Stimulated activated CD4-positive, alpha-beta T cell treated with anti-CD3 and anti-CD28 coated beads, Interleukin-2, amount 100 ng/mL, for 48 hours (primary cell): ENCODE results near the gene TFAP2E.

Source experiments
- DNase-seq, 2 donors: peaks; one replicate each; pipeline ENCODE4 v3.0.0-alpha.2; 2020

TFAP2E gene

DNA sequence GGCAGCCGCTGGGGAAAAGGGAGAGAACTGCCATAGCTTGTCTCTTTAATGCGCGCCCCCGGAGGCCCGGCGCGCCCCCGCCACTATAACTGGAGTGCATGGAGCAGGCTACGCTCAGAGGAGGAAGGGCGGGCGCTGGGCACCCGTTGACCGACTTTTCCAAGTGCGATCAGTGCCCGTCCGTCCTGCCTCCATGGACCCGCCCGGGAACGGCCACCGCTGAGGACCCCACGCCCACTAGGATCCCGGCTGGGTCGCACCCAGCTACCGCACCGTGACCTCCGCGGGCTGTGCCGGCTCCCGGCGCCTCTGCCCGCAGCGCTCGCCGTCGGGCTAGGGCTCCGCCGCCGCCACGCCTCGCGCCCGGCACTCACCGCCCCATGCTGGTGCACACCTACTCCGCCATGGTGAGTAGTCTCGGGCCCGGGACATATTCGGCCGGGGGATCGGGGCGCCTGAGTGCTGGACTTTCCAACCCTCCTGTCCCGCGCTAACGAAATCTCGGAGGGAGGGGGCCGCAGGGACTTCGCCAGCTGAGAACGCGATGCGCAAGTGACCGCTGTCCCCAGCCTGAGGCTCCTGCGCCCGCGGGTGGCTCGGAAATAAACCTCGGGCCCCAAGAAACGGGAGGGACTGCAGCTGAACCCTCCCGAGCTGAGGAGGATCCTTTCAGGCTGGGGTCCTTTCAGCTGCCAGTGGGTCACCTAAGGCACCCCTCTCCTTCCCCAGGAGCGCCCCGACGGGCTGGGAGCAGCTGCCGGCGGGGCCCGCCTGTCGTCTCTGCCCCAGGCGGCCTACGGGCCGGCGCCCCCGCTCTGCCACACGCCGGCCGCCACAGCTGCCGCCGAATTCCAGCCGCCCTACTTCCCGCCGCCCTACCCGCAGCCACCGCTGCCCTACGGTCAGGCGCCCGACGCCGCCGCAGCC is at the start of gene TFAP2E:
Gene TFAP2E (plus strand): TSS at position 117 of the 927 bp plus-strand sequence. CDS start 264 bp downstream, at position 381.
- no peak for DNase-seq

DNA sequence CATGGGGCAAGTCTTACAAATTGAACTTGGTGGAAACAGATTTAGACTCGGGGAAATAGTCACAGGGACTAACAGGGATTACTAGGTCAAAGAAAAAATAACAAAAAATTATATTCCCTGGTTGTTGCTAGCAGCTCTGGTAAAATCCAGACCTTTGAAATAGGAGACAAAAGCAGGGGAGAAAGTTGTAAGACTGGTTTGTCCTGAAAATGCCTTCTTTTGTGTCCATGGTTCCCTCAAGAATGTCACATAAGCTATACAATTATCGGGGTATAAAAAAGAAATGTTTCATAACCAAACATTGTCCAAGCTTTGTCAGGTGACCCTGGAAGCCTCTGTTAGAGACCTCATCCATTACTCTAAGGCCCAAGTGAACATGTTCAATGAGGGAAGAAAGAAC is 49.0 kb upstream of the TFAP2E start:
- DNase-seq, result no peak

DNA sequence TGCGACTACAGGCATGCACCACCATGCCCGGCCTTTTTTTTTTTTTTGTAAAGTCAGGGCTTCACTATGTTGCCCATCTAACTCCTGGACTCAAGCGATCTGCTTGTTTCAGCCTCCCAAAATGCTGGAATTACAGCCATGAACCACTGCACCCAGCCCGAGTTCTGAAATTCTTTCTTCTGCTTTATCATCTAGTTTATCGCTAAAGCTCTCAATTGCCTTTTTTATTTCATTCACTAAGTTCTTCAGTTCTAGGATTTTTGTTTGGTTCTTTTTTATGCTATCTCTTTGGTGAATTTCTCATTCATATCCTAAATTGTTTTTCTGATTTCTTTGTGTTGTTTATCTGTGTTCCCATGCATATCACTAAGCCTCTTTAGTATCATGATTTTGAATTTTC is 42.9 kb upstream of the TFAP2E start:
- no peak for DNase-seq

DNA sequence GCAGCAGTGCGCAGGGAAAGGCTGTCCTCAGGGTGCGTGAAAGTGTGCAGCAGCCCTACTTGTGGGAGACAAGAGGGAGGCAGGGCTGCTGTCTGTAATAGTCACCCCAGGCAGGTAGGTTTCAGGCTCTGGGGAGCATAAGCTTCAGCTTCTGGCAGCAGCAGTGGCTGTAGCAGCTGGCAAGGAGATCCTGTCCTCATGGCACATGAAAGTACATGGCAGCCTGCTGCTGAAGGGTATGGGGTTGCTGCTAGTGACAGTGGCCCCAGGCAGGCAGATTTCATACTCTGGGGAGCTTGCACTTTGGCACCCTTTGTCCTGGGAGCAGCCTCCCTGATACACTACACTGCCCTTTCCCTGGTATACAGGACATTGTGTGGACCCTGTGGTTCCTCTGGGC is 42.2 kb upstream of the TFAP2E start:
- no peak for DNase-seq

DNA sequence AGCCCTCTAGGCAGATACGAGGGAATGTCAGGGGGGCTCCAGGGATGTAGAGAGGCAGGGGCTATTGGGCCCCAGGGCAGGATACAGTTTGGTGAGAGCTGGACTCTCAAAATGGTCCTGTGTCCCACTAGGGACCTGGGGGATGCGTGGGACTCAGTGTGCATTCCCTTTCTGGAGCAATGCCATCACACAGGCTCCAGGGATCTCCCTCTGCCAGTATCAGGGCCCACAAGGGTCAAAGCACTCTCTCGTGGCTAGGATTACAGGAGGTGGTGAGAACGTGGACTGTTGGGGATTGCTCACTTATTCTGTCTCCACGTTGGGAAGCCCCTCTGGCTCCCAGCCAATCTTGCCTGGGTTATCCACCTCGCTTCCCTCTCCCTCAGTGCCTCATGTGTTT is 41.7 kb upstream of the TFAP2E start:
- no peak for DNase-seq

DNA sequence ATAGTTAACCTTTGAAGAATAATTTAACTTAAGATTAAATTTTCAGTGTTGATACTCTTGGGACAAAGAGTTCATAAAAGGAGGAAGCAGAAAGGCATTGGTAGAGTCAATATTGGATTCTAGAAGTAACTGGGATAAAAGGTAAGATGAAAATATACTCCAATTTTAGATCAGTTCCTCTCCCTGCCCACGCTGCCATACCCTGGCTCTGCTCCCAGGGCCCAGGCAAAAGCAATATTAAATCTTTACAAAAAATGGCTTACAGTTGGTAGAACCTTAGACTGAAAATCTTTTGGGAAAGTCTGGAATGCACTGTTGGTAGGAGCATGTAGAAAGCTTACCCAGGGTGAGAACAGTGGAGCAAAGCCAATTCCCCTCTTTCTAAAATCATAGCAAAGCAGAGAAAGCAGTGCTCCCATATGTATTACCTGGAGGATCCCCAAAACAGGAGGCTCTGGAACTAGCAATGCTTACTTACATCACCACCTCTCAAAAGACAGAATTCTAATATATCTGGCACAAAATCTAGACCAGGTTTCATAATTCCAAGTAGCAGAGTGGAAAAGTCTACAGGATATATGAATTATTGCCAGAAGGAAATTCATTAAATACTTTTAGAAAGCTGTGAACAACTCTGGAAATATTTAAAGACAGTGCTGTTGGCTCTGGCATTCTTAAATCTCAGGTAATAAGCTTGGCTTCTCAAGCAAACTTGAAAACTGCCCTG is 40.5 kb upstream of the TFAP2E start:
- DNase-seq, result no peak

DNA sequence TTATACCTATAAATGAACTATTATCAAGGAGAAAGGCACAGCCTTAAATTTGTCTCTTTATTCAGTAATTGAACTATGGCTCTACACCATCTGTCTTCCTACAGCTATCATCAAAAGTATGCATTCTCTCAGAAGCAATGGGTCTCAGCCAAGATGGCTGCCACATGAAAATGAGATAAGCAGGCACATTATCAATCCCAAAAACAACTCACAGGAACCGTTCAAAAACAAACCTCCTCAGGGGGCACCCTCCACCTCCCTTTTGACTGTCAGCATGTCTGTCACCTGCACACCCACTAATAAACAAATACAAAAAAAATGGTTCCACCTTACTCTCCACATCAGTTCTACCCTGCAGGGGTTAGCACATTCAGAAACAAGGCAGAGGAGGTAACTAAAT is 39.5 kb upstream of the TFAP2E start:
- no peak for DNase-seq

DNA sequence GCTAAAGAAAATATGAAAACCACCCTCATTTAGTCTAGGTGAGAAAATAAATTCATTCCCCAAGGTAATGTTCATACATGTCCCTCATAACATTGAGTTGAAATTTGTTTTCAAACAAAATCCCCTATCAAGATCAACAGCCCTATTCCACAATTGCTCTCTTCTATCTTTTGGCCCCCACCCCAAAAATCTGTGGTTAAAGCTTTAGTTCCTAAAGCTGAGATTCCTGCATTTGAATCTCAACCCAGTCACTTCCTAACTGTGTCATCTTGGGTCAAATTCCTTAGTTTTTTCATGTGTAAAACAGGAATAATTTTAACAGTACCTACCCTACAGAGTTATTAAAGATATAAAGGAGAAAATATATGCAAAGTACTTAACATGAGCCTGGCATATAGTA is 37.9 kb upstream of the TFAP2E start:
- no peak for DNase-seq

DNA sequence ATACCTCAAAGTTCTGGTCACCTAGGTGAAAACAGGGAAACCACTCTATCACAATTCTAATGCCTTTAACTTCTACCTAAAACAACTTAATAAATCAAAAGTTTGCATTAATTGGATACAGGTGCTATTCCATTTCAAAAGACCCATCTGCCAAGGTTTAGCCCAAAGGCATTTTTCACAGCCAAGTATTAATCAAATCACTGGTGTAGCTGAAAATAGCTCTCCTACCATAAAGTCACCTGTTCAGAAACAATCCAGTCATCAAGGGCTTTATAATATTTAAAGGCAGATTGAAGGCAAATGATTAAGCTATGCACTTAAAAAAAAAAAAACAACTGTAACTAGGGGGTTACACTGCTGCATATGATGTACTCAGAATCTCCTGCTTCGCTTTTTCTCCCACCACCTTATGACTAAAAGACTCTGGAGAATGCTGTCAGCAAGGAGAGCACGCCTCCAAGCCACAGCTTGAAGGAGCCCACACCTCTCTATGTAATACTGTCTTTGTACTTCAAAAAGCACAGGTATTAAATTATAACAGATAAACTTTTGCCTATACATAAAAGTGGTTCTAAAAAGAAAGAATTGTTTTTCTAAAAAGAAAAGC is 36.5 kb upstream of the TFAP2E start:
- no peak for DNase-seq

DNA sequence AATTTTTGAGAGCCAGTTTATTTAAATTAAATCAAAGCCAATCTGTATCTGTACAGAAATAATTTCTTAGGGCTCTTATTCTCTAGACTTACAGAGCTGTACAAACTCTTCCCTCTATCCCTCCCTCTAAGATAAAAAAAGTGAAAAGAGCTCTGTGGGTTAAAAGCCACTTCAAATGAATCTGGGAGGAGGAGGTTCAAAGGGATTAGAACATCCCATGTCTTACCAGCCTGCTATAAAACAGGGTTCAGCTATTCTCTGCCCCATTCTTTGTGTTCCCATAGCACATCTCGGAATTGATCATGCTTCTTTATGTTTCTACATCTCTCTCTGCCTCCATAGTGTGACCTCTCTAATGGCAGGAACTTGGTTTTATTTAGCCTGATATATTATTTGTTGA is 35.3 kb upstream of the TFAP2E start:
- DNase-seq, result no peak

DNA sequence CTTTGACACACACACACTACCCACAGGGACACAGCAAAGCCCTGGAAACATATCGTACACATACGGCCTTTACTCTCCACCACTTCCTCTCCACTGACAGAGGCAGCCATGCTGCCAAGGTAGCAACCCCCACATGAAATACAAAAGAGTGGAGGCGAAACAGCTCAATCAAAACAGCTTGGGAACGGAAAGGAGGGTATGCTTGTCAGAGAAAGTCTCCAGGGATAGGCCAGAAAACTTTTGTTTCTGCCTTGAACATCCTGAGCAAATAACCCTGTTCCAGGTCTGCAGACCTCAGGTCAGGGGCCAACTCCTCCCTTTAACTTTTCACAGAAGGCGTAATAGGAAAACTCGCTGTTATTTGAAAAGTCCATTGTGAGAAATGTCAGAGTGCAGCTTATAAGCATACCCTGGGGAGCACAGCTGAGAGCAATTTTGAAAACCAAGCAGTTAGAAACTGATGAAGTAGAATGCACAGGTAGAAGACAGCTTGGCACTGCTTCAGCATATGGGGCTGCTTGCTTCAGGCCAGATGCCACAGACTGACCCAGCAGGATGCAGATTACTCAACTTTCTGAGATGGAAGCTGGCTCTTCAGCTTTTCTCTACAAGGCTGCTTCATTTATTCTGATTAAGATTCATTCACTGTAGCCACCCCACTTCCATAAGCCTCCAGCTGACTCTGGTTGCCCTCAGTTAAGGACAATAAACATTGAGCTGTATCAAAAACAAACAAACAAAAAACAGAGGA is 33.9 kb upstream of the TFAP2E start:
- no peak for DNase-seq

DNA sequence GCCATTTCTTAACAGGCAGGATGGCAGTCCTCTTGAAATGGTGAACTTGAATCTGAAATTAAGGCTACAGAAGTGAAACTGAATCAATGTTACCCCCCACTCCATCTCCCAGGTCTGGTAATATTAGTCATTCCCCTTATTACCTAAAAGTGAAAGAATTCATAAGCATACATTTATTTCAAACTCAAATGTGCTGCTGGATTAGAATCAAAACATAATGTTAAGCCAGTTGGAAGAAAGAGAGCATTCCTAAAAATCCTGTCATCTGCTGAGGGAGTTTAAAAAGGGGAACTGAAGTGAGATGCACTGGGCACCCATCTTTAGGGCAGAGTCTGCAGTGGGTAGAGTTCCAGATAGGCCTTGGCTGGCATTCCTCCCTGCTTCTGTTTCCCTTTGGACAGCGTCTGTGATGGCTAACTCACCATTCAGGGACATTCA is 33.3 kb upstream of the TFAP2E start:
- no peak for DNase-seq

DNA sequence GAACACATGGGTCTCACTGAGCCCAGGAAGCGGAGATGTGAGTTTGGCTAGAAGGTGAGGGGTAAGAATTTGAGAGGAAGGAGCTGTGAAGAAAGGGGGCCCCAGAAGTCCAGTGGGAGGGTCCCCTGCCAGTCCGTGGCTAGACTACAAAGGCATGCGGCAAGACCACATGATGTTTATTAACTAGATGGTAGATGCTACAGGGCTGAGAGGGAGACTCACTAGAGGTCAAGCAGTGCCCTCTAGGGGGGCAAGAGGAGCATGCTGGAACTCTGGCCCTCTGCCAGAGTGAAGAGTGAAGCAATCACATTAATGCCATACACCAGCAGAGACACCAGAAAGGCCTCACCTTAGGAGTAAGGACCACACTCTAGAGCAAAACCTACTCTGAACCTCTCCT is 28.1 kb upstream of the TFAP2E start:
- no peak for DNase-seq

DNA sequence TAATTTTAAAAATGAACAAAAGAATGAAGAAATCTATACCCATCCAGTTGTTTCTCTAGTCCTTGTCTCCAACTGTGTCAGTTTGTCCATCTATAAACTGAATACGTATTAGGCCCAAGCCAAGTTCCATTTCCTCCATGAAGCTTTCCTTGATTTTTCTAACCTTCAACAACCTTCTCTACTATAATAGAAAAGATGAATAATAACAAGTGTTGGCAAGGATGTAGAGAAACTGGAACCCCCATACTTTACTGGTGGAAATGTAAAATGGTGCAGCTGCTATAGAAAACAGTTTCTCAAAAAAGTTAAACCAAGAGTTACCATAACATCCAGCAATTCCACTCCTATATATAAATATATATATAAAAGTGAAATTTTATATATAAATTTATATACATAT is 26.5 kb upstream of the TFAP2E start:
- DNase-seq, result no peak

DNA sequence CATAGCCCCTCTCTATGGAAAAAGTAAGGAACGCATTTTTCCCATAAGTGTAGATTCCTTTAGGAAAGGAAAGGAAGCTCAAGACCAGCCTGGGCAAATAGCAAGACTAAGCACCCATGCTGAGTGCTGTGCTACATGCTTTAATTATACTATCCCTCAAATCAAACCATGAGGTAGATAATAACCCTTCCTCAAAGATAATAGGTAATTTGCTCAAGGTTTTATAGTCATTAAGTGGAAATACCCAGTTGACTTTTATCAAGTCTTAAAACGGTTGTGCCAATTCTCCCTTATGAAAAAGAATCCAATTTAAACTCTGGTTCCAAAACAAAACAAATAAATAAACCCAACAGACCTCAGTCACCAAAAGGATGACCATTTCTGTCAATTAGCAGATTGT is 19.3 kb upstream of the TFAP2E start:
- DNase-seq, result no peak

DNA sequence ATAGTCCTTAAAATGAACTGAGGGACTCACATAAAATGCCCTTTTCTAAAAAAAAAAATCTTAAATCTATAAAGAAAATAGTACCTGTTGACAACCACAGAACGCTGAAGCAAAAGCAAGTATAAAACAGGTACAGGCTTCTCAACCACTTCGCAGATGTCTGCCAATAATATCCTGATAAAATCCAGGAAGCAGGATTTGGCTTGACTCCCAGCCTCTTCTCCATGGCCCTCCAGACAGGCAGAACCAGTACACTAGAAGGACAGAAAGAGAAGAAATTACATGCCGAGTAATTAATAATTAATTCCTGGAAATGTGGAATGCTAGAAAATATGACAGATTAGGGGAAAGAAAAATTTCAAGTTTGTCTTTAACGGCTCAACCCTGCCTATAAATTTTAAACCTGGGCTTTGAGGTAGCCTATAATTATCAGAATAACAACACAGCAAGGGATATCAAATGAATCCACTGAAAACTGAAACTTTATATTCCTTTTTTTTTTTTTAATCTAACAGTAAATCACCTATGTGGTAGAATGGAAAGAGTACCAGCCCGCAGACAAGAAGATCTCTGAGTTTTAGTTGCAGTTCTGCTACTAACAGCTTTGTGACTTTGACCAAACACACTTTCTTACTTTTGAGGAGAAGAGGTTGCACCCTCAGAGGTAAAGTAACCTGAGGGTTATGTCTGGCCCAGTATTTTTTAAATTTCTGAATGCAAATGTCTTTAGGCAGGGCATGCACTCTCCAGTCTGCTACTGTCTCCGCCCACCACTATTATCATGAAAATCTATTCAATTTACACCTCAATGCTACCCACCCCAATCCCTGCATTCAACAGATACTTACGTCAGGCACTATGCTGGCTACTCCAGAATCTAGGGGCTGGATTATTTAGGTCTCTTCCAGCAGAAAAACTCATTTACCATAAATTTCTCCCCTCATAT is 18.6 kb upstream of the TFAP2E start:
- DNase-seq, result no peak

DNA sequence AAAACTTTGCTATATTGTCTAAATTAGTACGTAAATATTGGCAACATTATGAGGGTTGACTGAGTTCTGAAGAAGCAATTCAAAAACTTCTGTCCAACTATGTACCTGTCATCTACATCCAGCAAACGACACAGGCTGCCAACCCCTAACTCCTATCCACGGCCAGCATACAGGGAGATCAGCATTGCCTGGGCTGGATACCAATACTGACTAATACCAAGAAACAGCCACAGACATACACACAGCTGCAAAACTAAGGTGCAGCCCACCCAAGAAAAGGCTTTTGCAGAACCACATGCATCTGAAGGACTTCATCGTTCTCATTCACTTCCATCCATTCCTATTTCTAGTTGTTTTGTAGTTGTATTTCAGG is 17.9 kb upstream of the TFAP2E start:
- no peak for DNase-seq

DNA sequence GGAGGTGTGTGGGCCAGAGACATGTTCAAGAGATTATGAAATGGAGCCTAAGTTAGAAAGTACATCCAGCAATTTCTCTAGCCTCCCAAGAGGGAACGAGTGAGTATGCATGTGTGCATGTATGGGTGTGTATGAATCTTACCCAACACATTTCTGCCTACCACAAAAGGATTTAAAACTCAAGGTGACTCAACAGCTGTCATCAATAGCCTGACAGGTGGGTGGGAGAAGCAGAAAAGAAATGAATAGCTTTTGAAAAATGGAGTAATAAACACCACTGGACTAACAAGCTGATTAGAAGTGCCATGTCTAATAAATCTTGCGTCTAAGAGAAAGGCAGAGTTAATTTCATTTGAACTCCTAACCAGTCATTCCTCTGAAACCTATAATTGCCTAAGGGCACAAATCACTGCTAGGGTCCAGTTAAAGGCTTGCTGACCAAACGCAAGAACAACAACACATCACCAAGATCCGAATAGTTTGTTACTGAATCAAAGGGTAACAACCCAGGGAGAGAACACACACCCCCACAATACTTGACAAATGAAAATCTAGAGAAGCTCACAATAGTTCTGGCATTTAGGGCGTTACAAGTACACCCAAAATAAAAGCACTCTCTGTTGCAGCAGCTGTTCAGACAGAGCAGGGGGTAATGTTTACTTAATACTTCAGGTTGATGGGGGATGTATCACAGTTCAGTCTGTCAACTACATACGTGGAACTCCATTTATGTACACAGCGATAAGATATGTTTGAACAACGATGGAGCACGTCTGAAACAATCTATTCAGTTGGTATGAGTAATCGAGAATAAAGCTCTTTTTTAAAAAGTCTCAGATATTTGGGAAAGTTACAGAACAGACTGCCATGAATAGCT is 17.3 kb upstream of the TFAP2E start:
- DNase-seq, result no peak

DNA sequence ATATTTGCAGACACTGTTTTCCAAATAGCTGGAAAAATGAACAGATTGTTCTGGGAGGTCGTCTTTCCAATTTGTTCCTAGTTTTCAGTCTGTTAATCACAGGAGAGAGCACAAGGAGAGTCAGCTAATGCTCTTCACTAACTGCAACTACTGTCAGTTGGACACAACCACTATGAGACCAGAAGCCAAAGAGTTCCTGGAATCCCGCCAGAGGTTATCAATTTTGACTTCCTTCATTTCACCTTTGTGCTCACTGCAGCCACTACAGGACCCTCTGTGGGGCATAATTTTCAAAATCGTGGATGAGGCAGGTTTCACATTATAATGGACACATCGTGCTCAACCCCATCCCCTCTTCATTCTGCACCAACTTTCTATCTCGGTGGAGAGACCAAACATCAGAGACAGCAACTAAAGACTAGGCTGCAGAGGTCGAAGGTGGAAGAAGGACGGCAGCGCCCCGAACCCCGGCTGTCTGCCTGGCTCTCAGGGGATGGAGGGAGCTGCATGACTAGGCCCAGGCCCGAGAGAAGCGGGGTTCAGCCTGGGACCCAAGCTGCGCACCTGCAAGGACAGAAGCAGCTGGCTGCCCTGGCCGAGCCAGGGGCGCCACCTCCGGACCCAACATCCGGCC is 16.5 kb upstream of the TFAP2E start:
- no peak for DNase-seq

DNA sequence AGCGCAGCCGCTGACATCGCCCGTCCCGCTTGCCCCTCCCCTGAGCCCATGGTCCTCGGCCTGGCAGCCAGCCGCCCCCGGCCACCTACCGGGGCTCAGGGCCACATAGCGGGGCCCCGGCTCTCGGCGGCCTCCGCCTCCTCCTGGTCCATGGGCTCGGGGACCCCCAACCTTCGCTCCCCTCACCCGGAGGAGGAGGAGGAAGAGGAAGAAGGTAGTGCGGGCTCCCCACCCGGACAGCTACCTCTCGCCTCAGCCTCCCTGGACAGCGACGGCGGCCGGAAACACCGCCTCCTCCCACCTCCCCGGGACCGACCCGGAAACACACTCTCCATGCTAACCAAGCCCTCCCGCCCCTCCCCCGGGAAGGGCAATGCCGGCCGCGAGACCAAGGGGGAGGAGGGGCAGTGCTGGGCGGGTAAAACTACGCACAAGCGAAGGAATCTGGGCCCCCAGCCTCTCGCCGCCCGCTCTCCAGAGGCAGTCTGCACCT is 15.9 kb upstream of the TFAP2E start, which contains the start of gene KIAA0319L:
Gene KIAA0319L (minus strand): TSS at position 286 of the 493 bp plus-strand sequence. CDS start 2,912 bp downstream, outside the sequence.
- no peak for DNase-seq
